ENCODE results near the gene EPHB1. TPM values are rescaled to one million over a fixed set of nuclear protein-coding genes. Genes with fewer than 3 reads are reported as not detected.

Gene EPHB1
- total and polyA plus RNA-seq, 2 donors (not counting 3 experiments of a cell fraction or from before 2014, with no cell fraction given): 1.3 to 5.2 TPM

GRCh38 chr3:135176881-135177280 lies 381.8 kb downstream of the EPHB1 start:
- intact Hi-C loops (cut with micrococcal nuclease): no loop called here

DNA sequence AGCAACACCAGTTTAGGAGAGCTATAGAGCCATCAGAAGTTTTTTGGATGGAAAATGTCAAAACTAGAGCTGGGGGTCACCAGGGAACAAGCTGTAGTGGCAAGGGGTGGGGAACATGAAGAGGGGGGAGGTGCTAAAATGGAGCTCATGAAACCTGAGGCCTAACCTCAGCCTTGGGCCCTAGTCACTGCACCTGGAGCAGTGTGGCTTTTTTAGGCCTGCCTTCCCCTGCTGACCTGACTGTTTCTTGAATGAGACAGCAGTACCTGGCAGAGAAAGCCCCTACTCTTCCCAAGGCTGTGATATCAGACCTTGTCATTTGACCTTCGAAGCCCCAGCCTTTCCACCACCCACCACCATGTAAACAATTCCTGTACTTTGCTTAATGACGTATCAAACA lies 383.5 kb downstream of the EPHB1 start:
- peaks cover 3% of the 10 kb centered on the region for H3K9me3 ChIP-seq (replicated peaks; ENCODE audit: control insufficient read depth, insufficient read depth, low read length)
- TF ChIP-seq MYC (IDR thresholded peaks at IDR 0.05; ENCODE audit: low read depth, low read length): no peak
- no peak for TF ChIP-seq FOS (IDR thresholded peaks at IDR 0.05; ENCODE audit: borderline replicate concordance, insufficient read depth, low read length)
- no peak for TF ChIP-seq GATA2 (IDR thresholded peaks at IDR 0.05; ENCODE audit: insufficient read depth, insufficient read length, low read depth, low read length)
- TF ChIP-seq POLR2AphosphoS5 (IDR thresholded peaks at IDR 0.05; ENCODE audit: insufficient read depth, low read depth, low read length): no peak
- TF ChIP-seq JUN (IDR thresholded peaks at IDR 0.05; ENCODE audit: borderline replicate concordance, insufficient read depth, insufficient read length, low read depth): no peak
- TF ChIP-seq, protein P1, sequence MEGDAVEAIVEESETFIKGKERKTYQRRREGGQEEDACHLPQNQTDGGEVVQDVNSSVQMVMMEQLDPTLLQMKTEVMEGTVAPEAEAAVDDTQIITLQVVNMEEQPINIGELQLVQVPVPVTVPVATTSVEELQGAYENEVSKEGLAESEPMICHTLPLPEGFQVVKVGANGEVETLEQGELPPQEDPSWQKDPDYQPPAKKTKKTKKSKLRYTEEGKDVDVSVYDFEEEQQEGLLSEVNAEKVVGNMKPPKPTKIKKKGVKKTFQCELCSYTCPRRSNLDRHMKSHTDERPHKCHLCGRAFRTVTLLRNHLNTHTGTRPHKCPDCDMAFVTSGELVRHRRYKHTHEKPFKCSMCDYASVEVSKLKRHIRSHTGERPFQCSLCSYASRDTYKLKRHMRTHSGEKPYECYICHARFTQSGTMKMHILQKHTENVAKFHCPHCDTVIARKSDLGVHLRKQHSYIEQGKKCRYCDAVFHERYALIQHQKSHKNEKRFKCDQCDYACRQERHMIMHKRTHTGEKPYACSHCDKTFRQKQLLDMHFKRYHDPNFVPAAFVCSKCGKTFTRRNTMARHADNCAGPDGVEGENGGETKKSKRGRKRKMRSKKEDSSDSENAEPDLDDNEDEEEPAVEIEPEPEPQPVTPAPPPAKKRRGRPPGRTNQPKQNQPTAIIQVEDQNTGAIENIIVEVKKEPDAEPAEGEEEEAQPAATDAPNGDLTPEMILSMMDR (IDR thresholded peaks at IDR 0.05; ENCODE audit: extremely low read depth in 1 of 2, insufficient read depth in 1 of 2, low read depth in 1 of 2, low read length in 2 of 2): no peak
- TF ChIP-seq EZH2 (IDR thresholded peaks at IDR 0.05; ENCODE audit: borderline replicate concordance, low read depth, low read length, severe bottlenecking): no peak
- no peak for TF ChIP-seq POLR2A (IDR thresholded peaks at IDR 0.05; ENCODE audit: low read depth, low read length)
- no peak overlapping the region for H3K4me2 ChIP-seq (ENCODE audit: insufficient read depth, low read length)
- no peak overlapping the region for H3K27ac ChIP-seq (ENCODE audit: insufficient read depth, low read depth, low read length)
- no peak overlapping the region for H3K9ac ChIP-seq (replicated peaks; ENCODE audit: extremely low read depth, insufficient read depth, low read length)
- no peaks in the 10 kb centered on the region for H3K36me3 ChIP-seq (ENCODE audit: control insufficient read depth in 2 of 2, extremely low read depth in 1 of 2, insufficient read depth in 2 of 2, low read length in 2 of 2)
- CTCF ChIA-PET: interaction anchor here (0.7 kb wide), 1 partner anchor 320 kb away, joined by 3 read pairs; no protein-coding TSS in a partner anchor
- no peaks in the 10 kb centered on the region for H3K27me3 ChIP-seq (ENCODE audit: control insufficient read depth in 2 of 2, insufficient read depth in 2 of 2, low read length in 2 of 2)
- DNase-seq (ENCODE audit: low read depth, low spot score) (no peak), FAIRE-seq (no peak)
- intact Hi-C loops (cut with micrococcal nuclease): no loop called here
- no peaks in the 10 kb centered on the region for H3K4me1 ChIP-seq (ENCODE audit: control insufficient read depth, extremely low read depth, insufficient read depth, low read length)
- H2AFZ ChIP-seq (ENCODE audit: low read depth, low read length): no peak overlapping the region
- BruUV-seq (replicated peaks): no TSS peak
- no peaks in the 10 kb centered on the region for H3K9me1 ChIP-seq (replicated peaks; ENCODE audit: control insufficient read depth, extremely low read depth, insufficient read depth, low read length)
- dilution Hi-C loops (cut with MboI; ENCODE audit: extremely low pct_ligation_motif_present, low sequenced_read_pairs): no loop called here
- H3K4me3 ChIP-seq (replicated peaks in 1 of 3; ENCODE audit: insufficient read depth in 1 of 3, low read depth in 1 of 3, low read length in 3 of 3): no peak overlapping the region
- POLR2A ChIA-PET: no interaction called here
- no peaks in the 10 kb centered on the region for H4K20me1 ChIP-seq (replicated peaks; ENCODE audit: control insufficient read depth, extremely low read depth, insufficient read depth, low read length)
- no peaks in the 10 kb centered on the region for H3K79me2 ChIP-seq (ENCODE audit: control insufficient read depth, insufficient read depth, low read length)

More at GRCh38 chr3:135176881-135177280, 381.8 kb downstream of the EPHB1 start:
- ChIA-PET POLR2A (no interaction called here), CTCF (no interaction called here)
- TF ChIP-seq FOS (IDR thresholded peaks at IDR 0.05; ENCODE audit: borderline replicate concordance, insufficient read depth, low read length) (no peak), POLR2A (IDR thresholded peaks at IDR 0.05; ENCODE audit: low read depth, low read length) (no peak)
- dilution Hi-C loops (cut with MboI; ENCODE audit: extremely low pct_ligation_motif_present, low sequenced_read_pairs): no loop called here
- Histone ChIP-seq H3K27me3 (ENCODE audit: control insufficient read depth in 2 of 2, insufficient read depth in 2 of 2, low read length in 2 of 2) (no peaks in the 10 kb centered on the region), H3K79me2 (ENCODE audit: control insufficient read depth, insufficient read depth, low read length) (no peaks in the 10 kb centered on the region), H4K20me1 (replicated peaks; ENCODE audit: control insufficient read depth, extremely low read depth, insufficient read depth, low read length) (no peaks in the 10 kb centered on the region), H3K27ac (ENCODE audit: insufficient read depth, low read depth, low read length) (no peak overlapping the region), H3K36me3 (ENCODE audit: control insufficient read depth in 2 of 2, extremely low read depth in 1 of 2, insufficient read depth in 2 of 2, low read length in 2 of 2) (no peaks in the 10 kb centered on the region), H3K9me1 (replicated peaks; ENCODE audit: control insufficient read depth, extremely low read depth, insufficient read depth, low read length) (no peaks in the 10 kb centered on the region), H3K4me3 (replicated peaks in 1 of 3; ENCODE audit: insufficient read depth in 1 of 3, low read depth in 1 of 3, low read length in 3 of 3) (no peak overlapping the region), H3K4me2 (ENCODE audit: insufficient read depth, low read length) (no peak overlapping the region), H3K9me3 (replicated peaks; ENCODE audit: control insufficient read depth, insufficient read depth, low read length) (peaks cover 3% of the 10 kb centered on the region), H3K4me1 (ENCODE audit: control insufficient read depth, extremely low read depth, insufficient read depth, low read length) (no peaks in the 10 kb centered on the region), H3K9ac (replicated peaks; ENCODE audit: extremely low read depth, insufficient read depth, low read length) (no peak overlapping the region), H2AFZ (ENCODE audit: low read depth, low read length) (no peak overlapping the region)
- BruUV-seq (replicated peaks): no TSS peak
- DNase-seq (ENCODE audit: low read depth, low spot score) (no peak), FAIRE-seq (no peak)
